Spleen (tissue), 11 donors: ENCODE measurements around the gene OTULIN. TPM values are rescaled to one million over a fixed set of nuclear protein-coding genes. Genes with fewer than 3 reads are reported as not detected.

ENCODE experiments used
- DNase-seq: peaks from one replicate; pipeline ENCODE4 v3.0.0-alpha.2; 2020
- H3K27ac ChIP-seq, 8 donors: fragments of 200-600 bp; sonication (generic) in 7 of 8; 1 replicate in 4 of 8; 2 replicates in 4 of 8; pipeline versions ENCODE4 v1.5.0 to v1.8.0; 2016 to 2021; ENCODE audit warnings: inconsistent platforms in 4 of 8, mild to moderate bottlenecking in 4 of 8, moderate library complexity in 1 of 8
- H3K27me3 ChIP-seq, 7 donors: fragments of 200-600 bp; sonication (generic) in 6 of 7; replicated peaks in 1 of 7; 1 replicate in 4 of 7; 2 replicates in 3 of 7; pipeline versions ENCODE4 v1.5.0 to v1.8.0; 2016 to 2021; ENCODE audit warnings: inconsistent platforms in 3 of 7, mild to moderate bottlenecking in 1 of 7
- H3K36me3 ChIP-seq, 6 donors: fragments of 200-600 bp; sonication (generic) in 5 of 6; 1 replicate in 4 of 6; 2 replicates in 2 of 6; pipeline versions ENCODE4 v1.5.0 to v1.8.0; 2016 to 2021; ENCODE audit warnings: inconsistent platforms in 2 of 6
- H3K4me1 ChIP-seq, 6 donors: fragments of 200-600 bp; sonication (generic) in 5 of 6; 1 replicate in 3 of 6; 2 replicates in 3 of 6; pipeline versions ENCODE4 v1.5.0 to v1.8.0; 2016 to 2021; ENCODE audit warnings: inconsistent platforms in 3 of 6
- H3K4me3 ChIP-seq, 8 donors: fragments of 200-600 bp; sonication (generic) in 7 of 8; 1 replicate in 4 of 8; 2 replicates in 4 of 8; pipeline versions ENCODE4 v1.5.0 to v1.8.0; 2016 to 2021; ENCODE audit warnings: inconsistent platforms in 4 of 8, mild to moderate bottlenecking in 4 of 8, moderate library complexity in 2 of 8
- H3K9me3 ChIP-seq, 8 donors: fragments of 200-600 bp; sonication (generic) in 7 of 8; 1 replicate in 4 of 8; 2 replicates in 4 of 8; pipeline versions ENCODE4 v1.5.0 to v1.8.0; 2016 to 2021; ENCODE audit warnings: inconsistent platforms in 4 of 8
- CTCF ChIP-seq, 11 experiments: fragments of 200-600 bp in 7 of 11; fragments of 450-650 bp in 4 of 11; sonication (generic) in 4 of 11; IDR thresholded peaks in 8 of 11; conservative IDR thresholded peaks in 3 of 11; 1 replicate in 7 of 11; 2 replicates in 4 of 11; pipeline versions ENCODE4 v1.4.0 to v1.8.0; 2016 to 2021; ENCODE audit warnings: antibody characterized with exemption in 11 of 11, inconsistent platforms in 4 of 11, mild to moderate bottlenecking in 1 of 11
- POLR2A ChIP-seq, 3 donors: fragments of 450-650 bp; IDR thresholded peaks; one replicate each; pipeline ENCODE4 v1.5.1; 2017; ENCODE audit warnings: antibody characterized with exemption in 3 of 3, mild to moderate bottlenecking in 1 of 3
- POLR2AphosphoS5 ChIP-seq, 3 donors: sonication (generic); formaldehyde crosslinking; IDR thresholded peaks; one replicate each; pipeline ENCODE4 v1.5.1; 2017; ENCODE audit warnings: antibody characterized with exemption in 3 of 3
- WGBS, 5 donors: extraction: QIAGEN DNeasy Blood & Tissue Kit in 3 of 5; methylation state at CpG; one replicate each; pipeline versions ENCODE4 v1.1.5 to v1.1.7; 2013 to 2018; 5-methylcytosine and 5-hydroxymethylcytosine counted together
- intact Hi-C: fragments of 100-400 bp; cut with DNase I; formaldehyde crosslinking; loops from one replicate; pipeline ENCODE4 v1.15.0; 2023; ENCODE audit warnings: low total_unique reads
- polyA plus RNA-seq, 3 donors: library from polyadenylated mRNA; stranded (reverse); fragments of 200-250 nt; gene quantifications; one replicate each; pipeline ENCODE4 v1.2.1, GENCODE V29; 2013
- total RNA-seq, 7 donors: library from RNA; depleted of rRNA in 3 of 7; stranded (reverse); fragments of >200 nt in 3 of 7; fragmentation: NEBNext Ultra II Directional in 4 of 7; extraction: Animal tissue kit (Norgen Biotek cat#: 25700) in 4 of 7; gene quantifications; one replicate each; pipeline versions ENCODE4 v1.1.0 to v1.2.1, GENCODE V29; 2016 to 2021
- donor health status: healthy with polysubstance abuse.
- donor health status: DM: no; HTN: no; CAD: no; lungs with moderate emphysema.
- donor health status: DM: no; HTN: no; CAD: no.
- donor health status: Bipolar disorder and iron deficiency.
- donor health status: healthy.
- donor health status: DM: no; HTN: no; CAD: no.
- donor health status: DM: yes; HTN: yes; CAD: no.

Gene OTULIN
- total and polyA plus RNA-seq, 10 donors, result 2.7 to 53.7 (median 35.9) TPM

GRCh38 chr5:14671414-14671813, 6.9 kb downstream of the OTULIN start:
- intact Hi-C loops, result no loop called here
- H3K4me1 ChIP-seq, result peaks cover 54 to 100% (median 85%) of the 10 kb centered on the region in 6 donors
- peaks cover 0 to 18% (median 2%) of the 10 kb centered on the region in 6 donors for H3K36me3 ChIP-seq
- 40 to 65% (median 61%) methylated on average over 2 of the region's 2 CpGs for WGBS, 5 donors
- no peak for TF ChIP-seq CTCF (IDR thresholded peaks at IDR 0.05 in 8 of 11, conservative IDR thresholded peaks at IDR 0.05 in 3 of 11)
- TF ChIP-seq POLR2A (IDR thresholded peaks at IDR 0.05), result no peak
- TF ChIP-seq POLR2AphosphoS5 (IDR thresholded peaks at IDR 0.05), result no peak
- H3K4me3 ChIP-seq, result no peak overlapping the region
- no peaks in the 10 kb centered on the region for H3K9me3 ChIP-seq
- no peak for DNase-seq
- peak overlapping the region in 4 of 8 donors; percentile 0 to 11 (median 6) for H3K27ac ChIP-seq
- H3K27me3 ChIP-seq, result no peaks in the 10 kb centered on the region

- Histone ChIP-seq H3K4me1 (peaks cover 49 to 100% (median 85%) of the 10 kb centered on the region in 6 donors), H3K36me3 (peaks cover 0 to 20% (median 2%) of the 10 kb centered on the region in 6 donors)
- TF ChIP-seq CTCF (IDR thresholded peaks at IDR 0.05 in 8 of 11, conservative IDR thresholded peaks at IDR 0.05 in 3 of 11) (no peak), POLR2AphosphoS5 (IDR thresholded peaks at IDR 0.05) (no peak), POLR2A (IDR thresholded peaks at IDR 0.05) (no peak)
Observed at GRCh38 chr5:14672082-14672481, 7.6 kb downstream of the OTULIN start.

GRCh38 chr5:14672484-14673394, 8.2 kb downstream of the OTULIN start:
- no peak for DNase-seq
- intact Hi-C loops, result no loop called here
- no peaks in the 10 kb centered on the region for H3K27me3 ChIP-seq
- H3K36me3 ChIP-seq, result peaks cover 0 to 20% (median 2%) of the 10 kb centered on the region in 6 donors
- H3K4me1 ChIP-seq, result peaks cover 43 to 98% (median 80%) of the 10 kb centered on the region in 6 donors
- 85 to 93% (median 92%) methylated on average over 9 of the region's 9 CpGs for WGBS, 5 donors
- TF ChIP-seq POLR2A (IDR thresholded peaks at IDR 0.05), result no peak
- no peak for TF ChIP-seq POLR2AphosphoS5 (IDR thresholded peaks at IDR 0.05)
- TF ChIP-seq CTCF (IDR thresholded peaks at IDR 0.05 in 8 of 11, conservative IDR thresholded peaks at IDR 0.05 in 3 of 11), result no peak
- no peaks in the 10 kb centered on the region for H3K9me3 ChIP-seq
- H3K27ac ChIP-seq, result peak overlapping the region in 2 of 8 donors; percentile 5 to 22
- H3K4me3 ChIP-seq, result no peak overlapping the region

More at GRCh38 chr5:14672082-14672481, 7.6 kb downstream of the OTULIN start:
- intact Hi-C loops, result no loop called here
- Histone ChIP-seq H3K27ac (peak overlapping the region in 2 of 8 donors; percentile 5 to 22), H3K4me3 (no peak overlapping the region), H3K27me3 (no peaks in the 10 kb centered on the region), H3K9me3 (no peaks in the 10 kb centered on the region)
- no peak for DNase-seq
- 59 to 85% (median 63%) methylated on average over 4 of the region's 4 CpGs for WGBS, 5 donors

GRCh38 chr5:14673443-14673842, 8.9 kb downstream of the OTULIN start:
- TF ChIP-seq POLR2AphosphoS5 (IDR thresholded peaks at IDR 0.05) (no peak), CTCF (IDR thresholded peaks at IDR 0.05 in 8 of 11, conservative IDR thresholded peaks at IDR 0.05 in 3 of 11) (no peak), POLR2A (IDR thresholded peaks at IDR 0.05) (no peak)
- DNase-seq, result no peak
- 78 to 91% (median 89%) methylated on average over 3 of the region's 3 CpGs for WGBS, 5 donors
- H3K4me1 ChIP-seq, result peaks cover 36 to 98% (median 73%) of the 10 kb centered on the region in 6 donors
- no peak overlapping the region for H3K27ac ChIP-seq
- intact Hi-C loops, result no loop called here
- no peaks in the 10 kb centered on the region for H3K27me3 ChIP-seq
- H3K36me3 ChIP-seq, result peaks cover 0 to 19% (median 2%) of the 10 kb centered on the region in 6 donors
- H3K4me3 ChIP-seq, result no peak overlapping the region
- no peaks in the 10 kb centered on the region for H3K9me3 ChIP-seq
